Activated CD4-positive, alpha-beta T cell treated with anti-CD3 and anti-CD28 coated beads for 36 hours (primary cell): ENCODE measurements around the gene TUBB2B. TPM values are rescaled to one million over a fixed set of nuclear protein-coding genes. Genes with fewer than 3 reads are reported as not detected.
"Not testable (repeated sequence)": the region's sequence is repeated elsewhere in the genome, so short reads cannot be mapped to it uniquely, and the experiment has no call there.

Experiments
- ATAC-seq: fragments of 200-7000 bp; cut with Tn5 transposase; one replicate; pipeline ENCODE4 v1.10.0; 2021; ENCODE audit warnings: mild to moderate bottlenecking, moderate library complexity
- CTCF ChIA-PET: fragments of 350-600 bp; sonication (Branson Sonifier 250); formaldehyde crosslinking; loops from one replicate; lab custom pipeline; 2021; ENCODE audit warnings: antibody characterized with exemption; lab: Charles Lee
- POLR2A ChIA-PET: fragments of 350-600 bp; sonication (Branson Sonifier 250); formaldehyde crosslinking; loops from one replicate; lab custom pipeline; 2021; ENCODE audit warnings: antibody characterized with exemption, inconsistent platforms; lab: Charles Lee
- DNase-seq: peaks from one replicate; pipeline ENCODE4 v3.0.0-alpha.2; 2020
- H3K27ac Mint-ChIP-seq: one replicate; pipeline ENCODE4 v1.8.0; 2021; ENCODE audit warnings: mixed read lengths
- H3K27me3 Mint-ChIP-seq: one replicate; pipeline ENCODE4 v1.8.0; 2021; ENCODE audit warnings: mixed read lengths
- H3K36me3 Mint-ChIP-seq: one replicate; pipeline ENCODE4 v1.8.0; 2021; ENCODE audit warnings: low read depth, mixed read lengths
- H3K4me1 Mint-ChIP-seq: one replicate; pipeline ENCODE4 v1.8.0; 2021; ENCODE audit warnings: mixed read lengths
- H3K4me3 Mint-ChIP-seq: one replicate; pipeline ENCODE4 v1.8.0; 2021; ENCODE audit warnings: mild to moderate bottlenecking, moderate library complexity, mixed read lengths
- H3K9me3 Mint-ChIP-seq: one replicate; pipeline ENCODE4 v1.8.0; 2021; ENCODE audit warnings: low read depth, mixed read lengths
- intact Hi-C, 2 experiments: fragments of 100-400 bp; cut with DNase I in 1 of 2; cut with micrococcal nuclease in 1 of 2; formaldehyde crosslinking; loops; one replicate each; pipeline versions ENCODE4 v1.14.2 to v1.15.1; 2022 to 2024; cut with DNase I, micrococcal nuclease
- total RNA-seq, 2 experiments: library from RNA; stranded (reverse); gene quantifications; one replicate each; pipeline ENCODE4 v1.2.3, GENCODE V29; 2021

The TUBB2B gene
- total RNA-seq, 2 experiments from 2014 or later: 0.09 TPM; not detected in 1

GRCh38 chr6:3244003-3244831, 16.8 kb upstream of the TUBB2B start:
- no peak for DNase-seq
- no peak overlapping the region for H3K27ac Mint-ChIP-seq
- intact Hi-C loops: no loop called here
- CTCF ChIA-PET: interaction anchor here (0.5 to 2.2 kb wide), 6 partner anchors 9 to 1686 kb away, joined by 3 to 12 read pairs (median 4); partner anchors contain the start of gene TUBB2A
- no peaks in the 10 kb centered on the region for H3K36me3 Mint-ChIP-seq
- no peaks in the 10 kb centered on the region for H3K9me3 Mint-ChIP-seq
- H3K4me3 Mint-ChIP-seq: no peak overlapping the region
- POLR2A ChIA-PET: no interaction called here
- peaks cover 42% of the 10 kb centered on the region for H3K27me3 Mint-ChIP-seq
- ATAC-seq: no peak
- no peaks in the 10 kb centered on the region for H3K4me1 Mint-ChIP-seq

DNA sequence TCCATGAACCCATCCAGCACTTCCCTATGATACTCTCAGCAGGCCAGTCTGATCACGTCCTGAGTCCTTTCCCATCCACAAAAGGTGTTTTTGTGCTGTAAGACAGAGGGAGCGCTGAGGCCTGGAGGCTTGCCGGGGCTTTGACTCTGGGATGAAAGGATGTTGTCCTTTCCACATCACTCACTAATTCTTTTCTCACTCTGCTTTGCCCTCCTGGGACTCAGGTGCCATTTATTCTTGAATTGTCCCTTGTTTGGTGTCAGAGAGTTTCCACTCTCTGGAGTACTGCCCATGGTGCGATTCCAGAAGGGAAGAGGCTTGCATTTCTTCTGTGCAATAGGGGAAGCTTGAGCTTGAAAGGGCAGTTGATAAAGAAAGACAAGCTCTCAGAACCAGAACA, 15.3 kb upstream of the TUBB2B start:
- ChIA-PET CTCF (interaction anchor here (0.8 kb wide), 1 partner anchor 117 kb away, joined by 3 read pairs; no protein-coding TSS in a partner anchor), POLR2A (no interaction called here)
- intact Hi-C loops: no loop called here
- Mint-ChIP-seq H3K4me1 (no peaks in the 10 kb centered on the region), H3K9me3 (no peaks in the 10 kb centered on the region), H3K36me3 (no peaks in the 10 kb centered on the region), H3K4me3 (no peak overlapping the region), H3K27me3 (peaks cover 39% of the 10 kb centered on the region), H3K27ac (no peak overlapping the region)
- DNase-seq (no peak), ATAC-seq (no peak)

DNA sequence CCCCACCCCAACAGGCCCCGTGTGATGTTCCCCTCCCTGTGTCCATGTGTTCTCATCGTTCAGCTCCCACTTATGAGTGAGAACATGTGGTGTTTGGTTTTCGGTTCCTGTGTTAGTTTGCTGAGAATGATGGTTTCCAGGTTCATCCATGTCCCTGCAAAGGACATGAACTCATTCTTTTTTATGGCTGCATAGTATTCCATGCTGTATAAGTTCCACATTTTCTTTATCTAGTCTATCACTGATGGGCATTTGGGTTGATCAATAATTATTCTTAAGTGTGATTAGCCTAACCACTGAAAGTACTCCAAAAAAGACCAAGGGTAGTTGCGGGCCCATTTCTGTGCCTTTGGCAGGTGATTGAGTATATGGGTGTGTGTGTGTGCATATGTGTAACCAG, 14.3 kb upstream of the TUBB2B start:
- H3K4me1 Mint-ChIP-seq, H3K27ac Mint-ChIP-seq, H3K4me3 Mint-ChIP-seq, DNase-seq, intact Hi-C loops, ATAC-seq, POLR2A ChIA-PET, H3K36me3 Mint-ChIP-seq, H3K9me3 Mint-ChIP-seq, CTCF ChIA-PET: not testable (repeated sequence)
- H3K27me3 Mint-ChIP-seq: peaks cover 37% of the 10 kb centered on the region

DNA sequence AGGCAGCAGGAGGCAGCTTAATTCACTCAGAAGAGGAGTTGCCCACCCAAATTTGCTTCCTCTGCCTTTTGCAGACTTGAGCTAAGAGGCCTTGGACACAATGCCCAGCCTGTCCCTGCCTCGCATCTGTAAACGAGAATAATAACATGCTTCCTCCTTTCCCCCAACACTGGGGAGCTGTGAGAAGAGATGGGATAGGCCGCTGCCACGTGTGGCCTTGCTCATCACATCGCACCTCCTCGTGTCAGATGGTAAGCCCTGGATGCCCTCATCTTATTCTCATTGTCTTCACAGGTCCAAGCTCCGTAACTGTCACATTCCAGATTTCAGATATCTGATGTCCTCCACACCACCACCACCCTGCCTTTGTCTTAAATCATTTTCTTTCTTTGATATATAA, 13.1 kb upstream of the TUBB2B start:
- Mint-ChIP-seq H3K27me3 (peaks cover 43% of the 10 kb centered on the region), H3K36me3 (no peaks in the 10 kb centered on the region), H3K27ac (no peak overlapping the region), H3K9me3 (no peaks in the 10 kb centered on the region), H3K4me3 (no peak overlapping the region), H3K4me1 (no peaks in the 10 kb centered on the region)
- CTCF ChIA-PET: interaction anchor here (0.6 to 1.9 kb wide), 4 partner anchors 10 to 280 kb away, joined by 3 to 14 read pairs (median 3); no protein-coding TSS in a partner anchor
- DNase-seq: no peak
- no peak for ATAC-seq
- POLR2A ChIA-PET: no interaction called here
- intact Hi-C loops: no loop called here

DNA sequence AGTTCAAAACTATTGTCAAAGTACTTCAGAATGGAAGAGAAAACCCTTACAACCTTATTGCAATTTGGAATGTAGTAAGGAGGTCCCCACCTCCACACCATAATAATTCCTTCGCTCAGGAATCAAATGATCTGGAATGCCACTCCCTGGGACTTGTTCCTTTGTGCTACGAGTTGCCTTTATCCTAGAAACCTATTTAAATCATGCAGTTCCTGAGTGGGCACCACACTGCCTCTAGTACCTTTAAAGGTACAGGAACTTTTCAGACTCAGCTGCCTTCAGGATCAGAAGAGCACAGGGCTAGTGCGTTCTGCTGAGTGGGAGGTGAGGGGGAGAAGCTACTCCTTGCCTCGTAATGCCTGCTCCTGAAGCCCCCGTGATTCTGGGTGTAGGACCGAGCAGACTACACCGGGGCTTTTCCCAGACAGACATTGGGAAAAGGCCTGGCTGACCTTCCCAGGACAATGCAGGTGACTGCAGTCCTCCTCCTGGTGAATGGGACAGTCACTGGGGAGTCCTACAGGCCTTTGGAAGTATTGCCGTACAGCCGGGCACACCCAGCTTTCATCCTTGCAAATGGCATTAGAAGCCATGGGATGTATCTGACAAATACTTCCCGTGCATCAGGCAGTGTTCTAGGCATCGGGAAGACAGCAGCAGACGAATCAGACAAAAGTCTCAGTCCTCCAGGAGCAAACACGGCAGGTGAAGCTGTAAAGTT, 11.8 kb upstream of the TUBB2B start:
- Mint-ChIP-seq H3K4me3 (no peak overlapping the region), H3K27ac (no peak overlapping the region), H3K36me3 (no peaks in the 10 kb centered on the region), H3K27me3 (peaks cover 41% of the 10 kb centered on the region), H3K4me1 (no peaks in the 10 kb centered on the region), H3K9me3 (no peaks in the 10 kb centered on the region)
- ChIA-PET CTCF (interaction anchor here (1.4 to 1.9 kb wide), 2 partner anchors 10 to 12 kb away, joined by 4 to 14 read pairs; no protein-coding TSS in a partner anchor), POLR2A (no interaction called here)
- intact Hi-C loops: no loop called here
- ATAC-seq (no peak), DNase-seq (no peak)

- ChIA-PET POLR2A (no interaction called here), CTCF (interaction anchor here (0.6 to 3.3 kb wide), 3 partner anchors 14 to 112 kb away, joined by 3 to 9 read pairs (median 3); no protein-coding TSS in a partner anchor)
- no peak for DNase-seq
- Mint-ChIP-seq H3K4me1 (no peaks in the 10 kb centered on the region), H3K4me3 (no peak overlapping the region), H3K36me3 (no peaks in the 10 kb centered on the region), H3K9me3 (no peaks in the 10 kb centered on the region), H3K27ac (no peak overlapping the region), H3K27me3 (peaks cover 45% of the 10 kb centered on the region)
- ATAC-seq: no peak
- intact Hi-C loops: no loop called here
Measured at GRCh38 chr6:3237761-3238662, 10.6 kb upstream of the TUBB2B start.

GRCh38 chr6:3236005-3236404, 8.6 kb upstream of the TUBB2B start:
- no peak for ATAC-seq
- ChIA-PET POLR2A (no interaction called here), CTCF (interaction anchor here (0.7 to 3.3 kb wide), 2 partner anchors 16 to 172 kb away, joined by 4 to 9 read pairs; no protein-coding TSS in a partner anchor)
- no peak for DNase-seq
- Mint-ChIP-seq H3K36me3 (no peaks in the 10 kb centered on the region), H3K27ac (no peak overlapping the region), H3K4me3 (no peak overlapping the region), H3K4me1 (peaks cover 9% of the 10 kb centered on the region), H3K9me3 (no peaks in the 10 kb centered on the region), H3K27me3 (peaks cover 58% of the 10 kb centered on the region)
- intact Hi-C loops: no loop called here

DNA sequence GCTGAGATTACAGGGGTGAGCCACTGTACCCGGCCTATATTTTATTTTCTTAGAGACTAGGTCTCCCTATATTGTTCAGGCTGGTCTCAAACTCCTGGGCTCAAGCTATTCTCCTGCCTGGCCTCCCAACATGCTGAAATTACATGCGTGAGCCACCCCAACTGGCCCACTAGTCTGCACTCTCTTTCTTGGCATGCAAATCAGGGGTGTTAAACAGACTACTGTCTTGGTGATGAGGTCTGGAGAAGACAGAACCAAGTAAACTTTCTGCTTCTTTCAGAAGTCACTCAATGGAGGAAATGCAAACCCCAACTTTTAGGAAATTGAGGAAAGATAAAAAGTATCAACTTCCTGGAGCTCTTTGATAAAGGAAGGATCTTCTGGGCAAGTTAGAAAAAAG, 8.0 kb upstream of the TUBB2B start:
- ATAC-seq (no peak), DNase-seq (no peak)
- Mint-ChIP-seq H3K27me3 (peaks cover 59% of the 10 kb centered on the region), H3K4me1 (peaks cover 13% of the 10 kb centered on the region), H3K36me3 (no peaks in the 10 kb centered on the region), H3K9me3 (no peaks in the 10 kb centered on the region), H3K4me3 (no peak overlapping the region), H3K27ac (no peak overlapping the region)
- intact Hi-C loops: no loop called here
- ChIA-PET CTCF (interaction anchor here (0.7 to 3.3 kb wide), 2 partner anchors 16 to 171 kb away, joined by 4 to 9 read pairs; no protein-coding TSS in a partner anchor), POLR2A (no interaction called here)

DNA sequence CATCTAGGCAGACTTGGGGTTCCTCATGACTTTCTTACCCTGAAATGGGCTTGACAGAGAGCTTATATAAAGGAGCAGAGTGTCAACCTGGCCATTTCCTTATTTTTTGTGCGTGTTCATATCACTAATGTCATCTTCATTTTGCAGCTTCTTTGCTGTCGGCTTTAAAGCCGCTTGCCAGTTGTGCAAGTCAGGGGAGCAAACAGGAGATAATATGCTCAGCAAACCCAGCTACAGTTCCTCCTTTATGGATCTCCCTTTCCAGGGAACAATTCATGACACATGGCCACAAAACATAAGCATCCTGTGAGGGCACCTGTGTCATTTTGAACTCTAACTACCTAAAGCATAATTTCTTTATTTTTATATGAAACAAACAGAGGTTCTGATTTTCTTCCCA, 6.5 kb upstream of the TUBB2B start:
- no peaks in the 10 kb centered on the region for H3K36me3 Mint-ChIP-seq
- DNase-seq (no peak), ATAC-seq (no peak)
- CTCF ChIA-PET: interaction anchor here (0.9 kb wide), 1 partner anchor 70 kb away, joined by 3 read pairs; no protein-coding TSS in a partner anchor
- no peak overlapping the region for H3K4me3 Mint-ChIP-seq
- POLR2A ChIA-PET: no interaction called here
- intact Hi-C loops: loop anchor here in 1 of 2 experiments (5.0 kb wide), 1 partner anchor 1627 kb away; the partner anchor contains the start of gene FOXC1
- no peaks in the 10 kb centered on the region for H3K9me3 Mint-ChIP-seq
- no peak overlapping the region for H3K27ac Mint-ChIP-seq
- H3K4me1 Mint-ChIP-seq: peaks cover 27% of the 10 kb centered on the region
- H3K27me3 Mint-ChIP-seq: peaks cover 66% of the 10 kb centered on the region

GRCh38 chr6:3233321-3233720, 5.9 kb upstream of the TUBB2B start:
- ATAC-seq (no peak), DNase-seq (no peak)
- H3K4me1 Mint-ChIP-seq: peaks cover 31% of the 10 kb centered on the region
- no peak overlapping the region for H3K4me3 Mint-ChIP-seq
- no peaks in the 10 kb centered on the region for H3K36me3 Mint-ChIP-seq
- CTCF ChIA-PET: interaction anchor here (0.9 kb wide), 1 partner anchor 69 kb away, joined by 3 read pairs; no protein-coding TSS in a partner anchor
- peaks cover 67% of the 10 kb centered on the region for H3K27me3 Mint-ChIP-seq
- no peak overlapping the region for H3K27ac Mint-ChIP-seq
- H3K9me3 Mint-ChIP-seq: no peaks in the 10 kb centered on the region
- POLR2A ChIA-PET: no interaction called here
- intact Hi-C loops: loop anchor here in 1 of 2 experiments (5.0 kb wide), 1 partner anchor 1626 kb away; the partner anchor contains the start of gene FOXC1
